ENCODE data around the gene TMEM114.

Gene TMEM114

GRCh38 chr16:8547762-8548161 is 42.5 kb downstream of the TMEM114 start:
- DNase-seq: no peak

- DNase-seq: no peak
These were observed 45.9 kb downstream of the TMEM114 start for GRCh38 chr16:8544406-8544805.

GRCh38 chr16:8543258-8543657 is 47.1 kb downstream of the TMEM114 start:
- DNase-seq: no peak

- no peak for DNase-seq
These were observed 47.9 kb downstream of the TMEM114 start for GRCh38 chr16:8542393-8542792.

GRCh38 chr16:8541868-8542267 is 48.4 kb downstream of the TMEM114 start:
- no peak for DNase-seq

GRCh38 chr16:8537691-8538342 is 52.5 kb downstream of the TMEM114 start:
- no peak for DNase-seq

- no peak for DNase-seq
These were observed 56.8 kb downstream of the TMEM114 start for GRCh38 chr16:8533509-8533908.

- DNase-seq: no peak
These were observed 59.4 kb downstream of the TMEM114 start for GRCh38 chr16:8530752-8531384.

GRCh38 chr16:8528471-8528870 is 61.8 kb downstream of the TMEM114 start:
- DNase-seq: no peak

- DNase-seq: no peak
These were observed 66.4 kb downstream of the TMEM114 start for GRCh38 chr16:8523932-8524331.

GRCh38 chr16:8522757-8523156 is 67.6 kb downstream of the TMEM114 start:
- DNase-seq: no peak

- DNase-seq: no peak
These were observed 70.7 kb downstream of the TMEM114 start for GRCh38 chr16:8519643-8520042.
